Activated naive CD8-positive, alpha-beta T cell (primary cell): ENCODE results near the gene BAZ1B.
"Not testable (repeated sequence)": the region's sequence is repeated elsewhere in the genome, so short reads cannot be mapped to it uniquely, and the experiment has no call there.

Experiments
- H3K27ac Mint-ChIP-seq: one replicate; pipeline ENCODE4 v1.8.0; 2021; ENCODE audit warnings: mixed read lengths
- H3K27me3 Mint-ChIP-seq: one replicate; pipeline ENCODE4 v1.8.0; 2021; ENCODE audit warnings: mixed read lengths
- H3K36me3 Mint-ChIP-seq: one replicate; pipeline ENCODE4 v1.8.0; 2021; ENCODE audit warnings: mixed read lengths
- H3K4me1 Mint-ChIP-seq: one replicate; pipeline ENCODE4 v1.8.0; 2021; ENCODE audit warnings: low read depth, mixed read lengths
- H3K4me3 Mint-ChIP-seq: one replicate; pipeline ENCODE4 v1.8.0; 2021; ENCODE audit warnings: mild to moderate bottlenecking, mixed read lengths
- H3K9me3 Mint-ChIP-seq: one replicate; pipeline ENCODE4 v1.8.0; 2021; ENCODE audit warnings: low read depth, mixed read lengths

Gene BAZ1B

DNA sequence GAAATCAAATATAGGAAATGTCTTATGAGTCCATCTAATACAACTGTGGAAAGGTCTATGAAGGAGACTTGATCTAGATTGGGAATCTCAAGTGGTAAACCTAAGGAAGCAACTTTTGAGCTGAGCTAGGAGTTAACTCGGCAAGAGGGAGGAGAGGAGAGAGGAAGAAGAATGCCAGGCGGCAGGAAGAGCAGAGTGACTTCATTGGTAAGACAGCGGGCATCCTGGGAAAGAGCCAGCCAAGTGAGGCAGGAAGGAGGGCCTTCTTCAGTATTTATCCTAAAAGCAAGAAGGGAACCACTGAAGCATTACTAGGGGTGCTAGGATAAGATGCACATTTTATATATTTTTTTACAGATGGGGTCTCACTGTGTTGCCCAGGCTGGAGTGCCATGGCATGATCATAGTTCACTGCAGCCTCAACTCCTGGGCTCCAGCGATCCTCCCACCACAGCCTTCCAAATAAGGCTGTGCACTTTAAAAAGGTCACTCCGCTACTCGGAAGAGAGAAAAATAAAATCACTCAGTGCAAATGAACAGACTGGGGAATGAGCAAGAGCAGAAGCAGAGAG is 33.4 kb upstream of the BAZ1B start:
- Mint-ChIP-seq H3K36me3 (no peaks in the 10 kb centered on the region), H3K27me3 (no peaks in the 10 kb centered on the region), H3K9me3 (no peaks in the 10 kb centered on the region), H3K4me3 (peak overlapping the region; percentile 94), H3K27ac (peak overlapping the region; percentile 69), H3K4me1 (peaks cover 41% of the 10 kb centered on the region)

DNA sequence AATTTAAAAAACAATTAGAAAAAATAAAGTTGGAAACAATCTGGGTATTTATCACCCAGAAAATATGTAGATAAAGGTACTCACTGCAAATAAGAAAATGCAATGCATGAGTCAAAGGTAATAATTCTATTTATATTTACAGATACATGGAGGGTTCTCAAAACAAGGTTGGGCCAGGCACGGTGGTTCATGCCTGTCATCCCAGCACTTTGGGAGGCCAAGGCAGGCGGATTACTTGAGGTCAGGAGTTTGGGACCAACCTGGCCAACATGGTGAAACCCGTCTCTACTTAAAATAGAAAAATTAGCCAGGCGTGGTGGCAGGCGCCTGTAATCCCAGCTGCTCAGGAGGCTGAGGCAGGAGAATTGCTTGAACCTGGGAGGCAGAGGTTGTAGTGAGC is 28.0 kb upstream of the BAZ1B start:
- H3K9me3 Mint-ChIP-seq, H3K4me3 Mint-ChIP-seq, H3K27ac Mint-ChIP-seq, H3K36me3 Mint-ChIP-seq, H3K27me3 Mint-ChIP-seq: not testable (repeated sequence)
- H3K4me1 Mint-ChIP-seq: peaks cover 43% of the 10 kb centered on the region

DNA sequence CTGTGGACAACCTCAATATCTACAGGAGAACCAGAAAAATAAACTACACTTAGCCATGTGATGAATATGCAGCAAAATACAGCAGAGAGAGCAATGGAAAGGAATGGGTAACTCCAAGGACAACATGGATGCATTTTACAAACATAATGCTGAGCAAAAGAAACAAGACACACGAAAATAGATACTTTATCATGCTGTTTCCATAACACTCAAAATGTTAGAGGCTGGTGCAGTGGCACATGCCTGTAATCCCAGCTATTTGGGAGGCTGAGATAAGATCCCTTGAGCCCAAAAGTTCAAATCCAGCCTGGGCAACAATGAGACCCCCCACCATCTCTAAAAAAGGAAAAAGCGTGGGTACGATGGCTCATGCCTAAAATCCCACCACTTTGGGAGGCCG is 27.1 kb upstream of the BAZ1B start:
- peaks cover 35% of the 10 kb centered on the region for H3K4me1 Mint-ChIP-seq
- peak overlapping the region; percentile 61 for H3K27ac Mint-ChIP-seq
- peak overlapping the region; percentile 25 for H3K4me3 Mint-ChIP-seq
- no peaks in the 10 kb centered on the region for H3K27me3 Mint-ChIP-seq
- peaks cover 2% of the 10 kb centered on the region for H3K36me3 Mint-ChIP-seq
- no peaks in the 10 kb centered on the region for H3K9me3 Mint-ChIP-seq

DNA sequence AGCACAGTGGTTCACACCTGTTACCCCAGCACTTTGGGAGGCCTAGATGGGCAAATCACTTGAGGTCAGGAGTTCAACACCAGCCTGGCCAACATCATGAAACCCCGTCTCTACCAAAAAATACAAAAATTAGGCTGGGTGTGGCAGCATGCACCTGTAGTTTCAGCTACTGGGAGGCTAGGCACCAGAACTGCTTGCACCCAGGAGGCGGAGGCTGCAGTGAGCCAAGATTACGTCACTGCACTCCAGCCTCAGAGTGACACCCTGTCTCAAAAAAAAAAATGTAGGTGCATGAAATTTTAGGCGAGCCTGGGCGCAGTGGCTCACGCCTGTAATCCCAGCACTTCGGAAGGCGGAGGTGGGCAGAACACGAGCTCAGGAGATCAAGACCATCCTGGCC is 25.7 kb upstream of the BAZ1B start:
- peaks cover 2% of the 10 kb centered on the region for H3K36me3 Mint-ChIP-seq

DNA sequence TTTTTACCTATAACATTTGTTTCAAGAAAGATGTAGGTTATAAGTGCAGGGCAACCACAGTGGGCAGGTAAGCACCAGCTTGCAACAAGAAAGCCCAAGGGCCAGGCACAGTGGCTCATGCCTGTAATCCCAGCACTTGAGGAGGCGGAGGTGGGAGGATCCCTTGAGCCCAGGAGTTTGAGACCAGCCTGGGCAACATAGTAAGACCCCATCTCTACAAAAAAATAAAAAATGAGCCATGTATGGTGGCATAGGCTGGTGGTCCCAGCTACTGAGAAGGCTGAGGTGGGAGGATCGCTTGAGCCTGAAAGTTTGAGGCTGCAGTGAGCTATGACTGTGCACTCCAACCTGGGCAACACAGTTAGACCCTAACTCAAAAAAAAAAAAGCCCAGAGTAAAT is 22.6 kb upstream of the BAZ1B start:
- Mint-ChIP-seq H3K36me3 (peaks cover 2% of the 10 kb centered on the region), H3K27me3 (no peaks in the 10 kb centered on the region)

More for the DNA sequence above, 25.7 kb upstream of the BAZ1B start:
- no peaks in the 10 kb centered on the region for H3K9me3 Mint-ChIP-seq
- H3K27ac Mint-ChIP-seq: no peak overlapping the region
- H3K27me3 Mint-ChIP-seq: no peaks in the 10 kb centered on the region
- H3K4me3 Mint-ChIP-seq: no peak overlapping the region
- H3K4me1 Mint-ChIP-seq: peaks cover 31% of the 10 kb centered on the region

DNA sequence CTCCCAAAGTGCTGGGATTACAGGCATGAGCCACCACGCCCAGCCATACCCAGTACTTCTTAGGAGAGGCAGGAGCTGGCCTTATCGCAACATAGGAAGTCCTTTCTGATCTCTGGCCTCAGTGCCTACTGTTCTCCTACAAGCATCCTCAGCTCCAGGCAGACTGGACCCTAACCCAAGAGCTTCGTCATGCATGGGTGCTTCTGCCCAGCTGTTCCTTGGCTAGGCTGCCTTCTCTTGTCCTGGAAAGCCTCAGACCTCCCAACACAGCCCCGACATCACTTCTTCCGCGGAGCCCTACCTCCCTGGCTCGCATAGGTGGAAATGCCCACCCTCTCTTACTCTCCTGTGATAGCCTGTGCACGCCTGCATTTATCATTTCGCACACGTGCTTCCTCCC is 19.6 kb upstream of the BAZ1B start:
- Mint-ChIP-seq H3K4me1 (peaks cover 8% of the 10 kb centered on the region), H3K27me3 (no peaks in the 10 kb centered on the region), H3K4me3 (no peak overlapping the region), H3K9me3 (no peaks in the 10 kb centered on the region), H3K27ac (no peak overlapping the region), H3K36me3 (peaks cover 2% of the 10 kb centered on the region)

More for the DNA sequence above, 22.6 kb upstream of the BAZ1B start:
- Mint-ChIP-seq H3K27ac (no peak overlapping the region), H3K4me3 (no peak overlapping the region), H3K9me3 (no peaks in the 10 kb centered on the region), H3K4me1 (peaks cover 24% of the 10 kb centered on the region)

DNA sequence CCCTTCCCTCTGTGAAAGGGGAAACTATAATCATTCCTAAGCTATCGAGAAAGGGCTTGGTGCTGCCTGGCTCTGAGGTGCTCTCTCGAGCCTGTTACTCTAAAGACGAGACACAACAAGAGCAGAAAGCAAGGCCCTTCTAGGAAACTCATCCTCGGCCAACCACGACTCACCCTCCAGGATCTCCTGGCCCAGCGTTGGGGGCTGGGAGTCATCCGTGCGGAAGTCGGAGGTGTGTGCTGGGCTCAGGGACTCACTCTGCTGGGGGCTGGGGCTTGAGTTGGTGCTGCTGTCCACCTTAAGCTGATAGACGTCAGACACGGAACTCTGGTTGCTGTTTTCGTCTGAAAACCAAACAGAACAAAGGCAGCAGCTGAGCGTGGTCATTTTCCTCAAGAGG is 17.6 kb upstream of the BAZ1B start:
- Mint-ChIP-seq H3K27me3 (no peaks in the 10 kb centered on the region), H3K4me3 (no peak overlapping the region), H3K9me3 (no peaks in the 10 kb centered on the region), H3K36me3 (peaks cover 2% of the 10 kb centered on the region), H3K4me1 (peaks cover 3% of the 10 kb centered on the region), H3K27ac (no peak overlapping the region)

DNA sequence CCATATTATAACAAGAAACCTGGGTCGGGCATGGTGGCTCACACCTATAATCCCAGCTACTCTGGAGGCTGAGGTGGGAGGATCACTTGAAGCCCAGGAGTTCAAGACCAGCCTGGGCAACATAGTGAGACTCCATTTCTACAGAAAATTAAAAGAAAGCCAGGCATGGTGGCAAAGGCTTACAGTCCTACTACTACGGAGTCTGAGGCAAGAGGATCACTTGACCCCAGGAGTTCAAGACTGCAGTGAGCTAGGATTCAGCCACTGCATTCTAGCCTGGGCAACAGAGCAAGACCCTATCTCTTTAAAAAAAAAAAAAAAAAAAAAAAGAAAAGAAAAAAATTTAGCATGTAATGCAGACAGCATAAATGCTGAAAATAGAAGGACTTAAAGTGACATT is 16.4 kb upstream of the BAZ1B start:
- H3K27ac Mint-ChIP-seq, H3K4me3 Mint-ChIP-seq, H3K36me3 Mint-ChIP-seq: not testable (repeated sequence)

DNA sequence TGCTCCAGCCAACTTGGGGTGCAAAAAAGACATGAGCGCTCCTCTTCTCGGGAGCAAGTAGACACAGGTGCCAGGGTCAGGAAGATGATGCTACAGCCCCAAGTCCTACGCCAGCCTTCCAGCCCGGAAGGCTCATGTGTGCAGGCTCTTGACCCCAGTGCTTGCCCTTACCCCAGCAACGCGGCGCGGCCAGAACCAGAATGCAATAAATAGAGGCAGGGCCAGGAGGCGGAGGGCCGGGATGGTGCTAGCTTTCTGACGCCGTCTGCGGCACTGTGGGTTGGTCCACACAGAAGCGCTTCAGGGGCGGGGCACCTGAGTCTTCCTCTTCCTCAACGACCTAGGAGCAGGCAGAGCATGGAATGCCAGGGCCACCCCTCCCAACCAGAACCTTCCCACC is 15.0 kb upstream of the BAZ1B start:
- Mint-ChIP-seq H3K4me3 (no peak overlapping the region), H3K36me3 (peaks cover 2% of the 10 kb centered on the region), H3K4me1 (peaks cover 3% of the 10 kb centered on the region), H3K27ac (no peak overlapping the region), H3K27me3 (no peaks in the 10 kb centered on the region), H3K9me3 (no peaks in the 10 kb centered on the region)

More for the DNA sequence above, 16.4 kb upstream of the BAZ1B start:
- not testable (repeated sequence) for H3K9me3 Mint-ChIP-seq, H3K27me3 Mint-ChIP-seq, H3K4me1 Mint-ChIP-seq

DNA sequence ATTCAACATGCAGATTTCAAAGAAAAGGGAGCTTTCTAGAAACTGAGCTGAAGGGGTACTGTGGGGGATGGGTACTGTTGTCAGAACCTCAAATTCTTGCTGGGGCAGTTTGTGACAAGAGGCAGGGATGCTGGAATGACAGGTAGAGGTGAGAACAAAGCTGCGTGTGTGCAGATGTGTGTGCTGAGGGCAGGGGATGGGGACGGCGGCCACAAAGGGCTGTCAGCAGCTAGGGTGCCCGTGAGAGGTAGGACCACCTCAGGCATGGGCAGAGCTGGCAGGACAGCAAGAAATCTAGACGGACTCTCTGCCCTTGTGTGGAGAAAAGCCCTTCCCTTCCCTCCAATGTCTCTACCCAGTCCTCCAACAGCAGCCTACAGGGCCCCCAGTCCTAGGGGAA is 14.4 kb upstream of the BAZ1B start:
- H3K4me3 Mint-ChIP-seq: no peak overlapping the region
- no peak overlapping the region for H3K27ac Mint-ChIP-seq
- H3K9me3 Mint-ChIP-seq: no peaks in the 10 kb centered on the region
- no peaks in the 10 kb centered on the region for H3K27me3 Mint-ChIP-seq
- H3K4me1 Mint-ChIP-seq: peaks cover 3% of the 10 kb centered on the region
- peaks cover 2% of the 10 kb centered on the region for H3K36me3 Mint-ChIP-seq

DNA sequence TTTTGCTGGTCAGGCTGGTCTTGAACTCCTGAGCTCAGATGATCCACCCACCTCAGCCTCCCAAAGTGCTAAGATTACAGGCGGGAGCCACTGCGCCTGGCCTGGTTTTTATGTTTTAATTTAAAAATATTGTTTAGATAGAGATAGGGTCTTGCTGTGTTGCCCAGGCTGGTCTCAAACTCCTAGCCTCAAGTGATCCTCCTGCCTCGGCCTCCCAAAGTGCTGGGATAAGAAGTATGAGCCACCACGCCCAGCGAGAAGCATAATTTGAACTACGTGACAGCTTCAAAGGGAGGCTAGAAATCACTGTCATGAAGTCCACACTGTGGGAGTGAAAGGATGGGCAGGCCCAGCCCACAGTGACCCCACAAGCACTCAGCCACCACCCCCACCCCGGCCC is 13.8 kb upstream of the BAZ1B start:
- not testable (repeated sequence) for H3K27ac Mint-ChIP-seq

DNA sequence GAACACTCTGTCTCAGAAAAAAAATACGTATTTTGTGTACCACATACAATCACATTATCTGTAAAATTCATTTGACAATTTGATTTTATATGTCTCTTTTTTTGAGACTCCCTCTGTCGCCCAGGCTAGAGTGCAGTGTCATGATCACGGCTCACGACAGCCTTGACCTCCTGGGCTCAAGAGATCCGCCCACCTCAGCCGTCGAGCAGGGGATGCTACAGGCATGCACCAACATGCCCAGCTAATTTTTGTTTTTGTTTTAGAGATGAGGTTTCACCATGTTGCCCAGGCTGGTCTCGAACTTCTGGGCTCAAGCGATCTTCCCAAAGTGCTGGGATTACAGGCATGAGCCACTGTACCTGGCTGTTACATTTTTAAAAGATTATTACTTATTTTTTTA is 11.6 kb upstream of the BAZ1B start:
- no peaks in the 10 kb centered on the region for H3K27me3 Mint-ChIP-seq
- no peak overlapping the region for H3K4me3 Mint-ChIP-seq
- no peaks in the 10 kb centered on the region for H3K9me3 Mint-ChIP-seq
- H3K4me1 Mint-ChIP-seq: peaks cover 1% of the 10 kb centered on the region
- H3K36me3 Mint-ChIP-seq: peaks cover 4% of the 10 kb centered on the region
- no peak overlapping the region for H3K27ac Mint-ChIP-seq

More for the DNA sequence above, 13.8 kb upstream of the BAZ1B start:
- not testable (repeated sequence) for H3K9me3 Mint-ChIP-seq, H3K4me1 Mint-ChIP-seq, H3K27me3 Mint-ChIP-seq, H3K36me3 Mint-ChIP-seq, H3K4me3 Mint-ChIP-seq

DNA sequence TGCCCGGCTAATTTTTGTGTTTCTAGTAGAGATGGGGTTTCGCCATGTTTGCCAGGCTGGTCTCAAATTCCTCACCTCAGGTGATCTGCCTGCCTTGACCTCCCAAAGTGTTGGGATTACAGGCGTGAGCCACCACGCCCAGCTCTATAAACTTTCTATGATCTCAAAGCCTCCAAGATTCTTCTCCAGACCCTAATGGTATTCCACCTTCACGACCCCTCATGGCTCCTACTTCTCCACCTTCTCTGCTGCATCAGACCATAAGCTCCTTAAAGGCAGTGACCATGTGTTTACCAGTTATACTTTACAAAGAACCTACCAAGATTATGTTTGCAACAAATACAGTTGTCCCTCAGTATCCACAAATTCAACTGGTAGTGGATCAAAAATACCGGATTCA is 10.1 kb upstream of the BAZ1B start:
- Mint-ChIP-seq H3K27me3 (no peaks in the 10 kb centered on the region), H3K4me1 (peaks cover 11% of the 10 kb centered on the region)

DNA sequence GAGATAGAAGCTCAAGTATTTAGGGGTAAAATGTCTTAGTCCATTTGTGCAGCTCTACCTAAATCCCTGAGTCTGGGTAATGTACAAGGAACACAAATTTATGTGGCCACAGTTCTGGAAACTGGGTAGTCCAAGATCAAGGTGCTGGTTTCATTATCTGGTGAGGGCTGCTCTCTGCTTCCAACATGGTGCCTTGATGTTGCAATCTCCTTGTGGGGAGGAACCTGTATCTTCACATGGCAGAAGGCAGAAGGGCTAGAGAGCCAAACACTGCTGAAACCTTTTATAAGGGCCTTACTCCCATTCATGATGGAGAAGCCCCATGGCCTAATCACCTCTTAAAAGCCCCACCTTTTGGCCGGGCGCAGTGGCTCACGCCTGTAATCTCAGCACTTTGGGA is 8.7 kb upstream of the BAZ1B start:
- H3K4me1 Mint-ChIP-seq: peaks cover 16% of the 10 kb centered on the region
- H3K9me3 Mint-ChIP-seq: no peaks in the 10 kb centered on the region
- no peak overlapping the region for H3K4me3 Mint-ChIP-seq
- H3K27me3 Mint-ChIP-seq: no peaks in the 10 kb centered on the region
- no peak overlapping the region for H3K27ac Mint-ChIP-seq
- H3K36me3 Mint-ChIP-seq: peaks cover 2% of the 10 kb centered on the region

More for the DNA sequence above, 10.1 kb upstream of the BAZ1B start:
- peaks cover 2% of the 10 kb centered on the region for H3K36me3 Mint-ChIP-seq
- H3K9me3 Mint-ChIP-seq: no peaks in the 10 kb centered on the region
- no peak overlapping the region for H3K4me3 Mint-ChIP-seq
- no peak overlapping the region for H3K27ac Mint-ChIP-seq

DNA sequence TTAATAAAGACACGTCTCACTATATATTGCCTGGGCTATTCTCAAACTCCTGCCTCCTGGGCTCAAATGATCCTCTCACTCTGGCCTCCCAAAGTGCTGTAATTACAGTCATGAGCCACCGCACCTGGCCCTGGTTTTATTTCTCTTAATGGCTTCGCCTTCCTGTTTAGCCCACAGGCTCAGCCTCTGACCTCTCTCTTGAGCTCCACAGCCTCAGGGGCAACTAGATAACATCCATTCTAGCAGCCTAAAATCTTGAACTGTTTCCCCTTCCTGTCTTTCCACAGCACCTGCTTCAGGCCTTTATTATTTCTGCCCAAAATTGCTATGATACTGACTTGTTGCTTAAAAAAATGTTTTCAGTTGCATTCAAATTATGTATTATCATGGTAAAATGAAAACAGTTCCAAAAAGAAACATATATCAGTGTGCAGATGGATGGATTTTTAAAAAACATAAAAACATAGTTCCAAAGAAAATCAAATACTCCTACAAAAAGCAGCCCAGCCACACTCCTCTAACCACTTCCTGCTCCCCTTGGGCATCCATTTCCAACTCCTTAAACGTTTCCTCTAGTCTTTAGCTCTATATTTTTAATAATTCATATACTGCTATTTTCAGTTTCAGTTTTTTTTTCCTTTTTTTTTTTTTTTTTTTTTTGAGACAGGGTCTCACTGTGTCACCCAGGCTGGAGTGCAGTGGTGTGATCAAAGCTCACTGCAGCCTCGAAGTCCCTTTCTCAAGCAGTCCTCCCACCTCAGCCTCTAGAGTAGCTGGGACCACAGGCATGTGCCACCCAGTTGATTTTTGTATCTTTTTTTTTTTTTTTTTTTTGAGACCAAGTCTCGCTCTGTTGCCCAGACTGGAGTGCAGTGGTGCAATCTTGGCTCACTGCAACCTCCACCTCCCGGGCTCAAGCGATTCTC is 5.1 kb upstream of the BAZ1B start:
- peaks cover 2% of the 10 kb centered on the region for H3K36me3 Mint-ChIP-seq
- peaks cover 38% of the 10 kb centered on the region for H3K4me1 Mint-ChIP-seq
- no peaks in the 10 kb centered on the region for H3K27me3 Mint-ChIP-seq
- no peaks in the 10 kb centered on the region for H3K9me3 Mint-ChIP-seq
- peak overlapping the region; percentile 62 for H3K4me3 Mint-ChIP-seq
- H3K27ac Mint-ChIP-seq: peak overlapping the region; percentile 91

DNA sequence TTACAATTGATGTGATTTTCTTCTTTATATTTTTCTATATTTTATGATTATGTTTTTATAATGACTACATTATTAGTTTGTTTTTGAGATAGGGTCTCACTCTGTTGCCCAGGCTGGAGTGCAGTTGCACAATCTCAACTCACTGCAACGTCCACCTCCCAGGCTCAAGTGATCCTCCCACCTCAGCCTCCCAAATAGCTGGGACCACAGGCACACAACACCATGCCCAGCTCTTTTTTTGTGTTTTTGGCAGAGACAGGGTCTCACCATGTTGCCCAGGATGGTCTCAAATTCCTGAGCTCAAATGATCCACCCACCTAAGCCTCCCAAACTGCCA is 4.0 kb upstream of the BAZ1B start:
- H3K4me3 Mint-ChIP-seq: peak overlapping the region; percentile 78
- not testable (repeated sequence) for H3K36me3 Mint-ChIP-seq
- peaks cover 38% of the 10 kb centered on the region for H3K4me1 Mint-ChIP-seq

More for the DNA sequence above, 4.0 kb upstream of the BAZ1B start:
- H3K9me3 Mint-ChIP-seq, H3K27me3 Mint-ChIP-seq, H3K27ac Mint-ChIP-seq: not testable (repeated sequence)
